Keratinocyte (primary cell): ENCODE data around the gene SALL4. TPM values are rescaled to one million over a fixed set of nuclear protein-coding genes. Genes with fewer than 3 reads are reported as not detected.

Source experiments
- DNase-seq: peaks from one replicate; pipeline ENCODE4 v3.0.0-alpha.2; 2011; ENCODE audit warnings: low read depth, missing footprints, low spot score
- FAIRE-seq: peaks from 2 replicates; lab custom pipeline; 2011; peaks lifted over from hg19 to GRCh38; lab: Jason Lieb, UNC
- H2AFZ ChIP-seq: 2 replicates; pipeline ENCODE4 v1.6.0; 2012; ENCODE audit warnings: low read length, control low read depth, inconsistent platforms; ENCODE audit not compliant: control insufficient read depth
- H3K27ac ChIP-seq: 2 replicates; pipeline ENCODE4 v1.5.1; 2011; ENCODE audit warnings: low read length; ENCODE audit not compliant: control insufficient read depth, insufficient read depth
- H3K27me3 ChIP-seq: 3 replicates; pipeline ENCODE4 v1.6.0; 2011; ENCODE audit warnings: low read length; ENCODE audit not compliant: control insufficient read depth, insufficient read depth; ENCODE audit errors: extremely low read depth
- H3K36me3 ChIP-seq, 2 experiments: 2 replicates in 1 of 2; 3 replicates in 1 of 2; pipeline ENCODE4 v1.5.1; 2011; ENCODE audit warnings: low read length in 2 of 2, mild to moderate bottlenecking in 1 of 2; ENCODE audit not compliant: control insufficient read depth in 2 of 2, insufficient read depth in 2 of 2; ENCODE audit errors: extremely low read depth in 1 of 2
- H3K4me1 ChIP-seq: 3 replicates; pipeline ENCODE4 v1.5.1; 2011; ENCODE audit warnings: low read length; ENCODE audit not compliant: control insufficient read depth, insufficient read depth; ENCODE audit errors: extremely low read depth
- H3K4me2 ChIP-seq: 3 replicates; pipeline ENCODE4 v1.6.0; 2011; ENCODE audit warnings: low read depth, low read length; ENCODE audit not compliant: control insufficient read depth, insufficient read depth; ENCODE audit errors: extremely low read depth
- H3K4me3 ChIP-seq, 3 experiments: fragments of 200-600 bp in 1 of 3; sonication (generic) in 1 of 3; 2 replicates in 2 of 3; 3 replicates in 1 of 3; pipeline ENCODE4 v1.5.1; 2011 to 2016; ENCODE audit warnings: low read length in 3 of 3, mild to moderate bottlenecking in 3 of 3, control low read depth in 2 of 3, inconsistent platforms in 1 of 3, low read depth in 1 of 3, mixed read lengths in 1 of 3, mixed run types in 1 of 3, moderate library complexity in 1 of 3; ENCODE audit not compliant: control insufficient read depth in 2 of 3, insufficient read depth in 2 of 3; ENCODE audit errors: extremely low read depth in 1 of 3
- H3K79me2 ChIP-seq: 2 replicates; pipeline ENCODE4 v1.6.0; 2012; ENCODE audit warnings: low read length; ENCODE audit not compliant: control insufficient read depth, insufficient read depth
- H3K9ac ChIP-seq: 3 replicates; pipeline ENCODE4 v1.6.0; 2011; ENCODE audit warnings: low read length; ENCODE audit not compliant: control insufficient read depth, insufficient read depth; ENCODE audit errors: extremely low read depth
- H3K9me1 ChIP-seq: 3 replicates; pipeline ENCODE4 v1.6.0; 2011; ENCODE audit warnings: low read length; ENCODE audit not compliant: control insufficient read depth, insufficient read depth; ENCODE audit errors: extremely low read depth
- H3K9me3 ChIP-seq: 2 replicates; pipeline ENCODE4 v1.5.1; 2012; ENCODE audit warnings: low read depth, low read length; ENCODE audit not compliant: control insufficient read depth
- H4K20me1 ChIP-seq: 3 replicates; pipeline ENCODE4 v1.6.0; 2011; ENCODE audit warnings: low read length; ENCODE audit not compliant: control insufficient read depth, insufficient read depth; ENCODE audit errors: extremely low read depth
- EZH2 ChIP-seq: IDR thresholded peaks from one replicate; pipeline ENCODE4 v1.6.1; 2012; ENCODE audit warnings: inconsistent platforms, mild to moderate bottlenecking, low read length, moderate library complexity
- dilution Hi-C: fragments of 300-500 bp; cut with MboI; formaldehyde crosslinking; loops from one replicate; pipeline ENCODE4 v1.7.0; 2020; ENCODE audit warnings: low sequenced_read_pairs; ENCODE audit not compliant: extremely low pct_ligation_motif_present
- polyA plus RNA-seq, 5 experiments: library from polyadenylated mRNA; depleted of rRNA in 3 of 5; stranded (reverse) in 3 of 5; stranded (forward) in 1 of 5; unstranded in 1 of 5; fragments of >200 nt; gene quantifications; 1 replicate in 1 of 5; 2 replicates in 3 of 5; 3 replicates in 1 of 5; pipeline versions ENCODE4 v1.2.1 to v1.2.3, GENCODE V29; 2011 to 2012; ENCODE audit warnings: missing spikeins in 2 of 5, low read depth in 1 of 5, low replicate concordance in 1 of 5
- TF ChIP-seq, protein P1 (sequence below), 3 experiments: IDR thresholded peaks in 1 of 3; conservative IDR thresholded peaks in 1 of 3; optimal IDR thresholded peaks in 1 of 3; 2 replicates in 2 of 3; 3 replicates in 1 of 3; pipeline versions ENCODE3 to v1.5.1; 2011; ENCODE audit warnings: low read length in 3 of 3, mild to moderate bottlenecking in 3 of 3, moderate library complexity in 2 of 3, control low read depth in 1 of 3, inconsistent platforms in 1 of 3; ENCODE audit not compliant: insufficient read depth in 2 of 3; ENCODE audit errors: extremely low read depth in 1 of 3

The SALL4 gene
- polyA plus RNA-seq, 1 donor (not counting 4 experiments of a cell fraction or from before 2014, with no cell fraction given), result 0.04 TPM

DNA sequence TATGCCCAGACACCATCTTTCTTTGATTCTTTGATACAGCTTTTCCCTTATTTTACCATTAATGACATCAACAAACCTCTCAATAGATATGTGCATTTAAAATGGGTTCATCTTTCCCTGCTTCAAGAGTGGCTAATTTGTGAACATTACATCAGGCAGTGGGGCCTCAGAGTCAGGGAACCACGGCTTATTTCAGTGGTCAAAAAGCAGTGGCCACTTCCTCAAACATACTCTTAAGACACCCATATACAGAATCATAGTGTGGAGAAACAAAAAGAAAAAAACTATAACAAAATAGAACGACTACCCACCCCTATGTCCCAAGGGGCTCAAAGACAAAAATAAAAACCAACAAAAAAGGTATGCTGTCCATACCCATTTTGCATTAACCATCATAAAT is 12.9 kb downstream of the SALL4 start:
- no peaks in the 10 kb centered on the region for H3K9me1 ChIP-seq
- H3K9ac ChIP-seq, result no peak overlapping the region
- dilution Hi-C loops, result no loop called here
- no peak for DNase-seq
- H3K9me3 ChIP-seq, result no peaks in the 10 kb centered on the region
- H2AFZ ChIP-seq, result no peak overlapping the region
- FAIRE-seq, result no peak
- H3K27ac ChIP-seq, result no peak overlapping the region
- no peaks in the 10 kb centered on the region for H3K79me2 ChIP-seq
- TF ChIP-seq EZH2, result no peak
- TF ChIP-seq, protein P1, sequence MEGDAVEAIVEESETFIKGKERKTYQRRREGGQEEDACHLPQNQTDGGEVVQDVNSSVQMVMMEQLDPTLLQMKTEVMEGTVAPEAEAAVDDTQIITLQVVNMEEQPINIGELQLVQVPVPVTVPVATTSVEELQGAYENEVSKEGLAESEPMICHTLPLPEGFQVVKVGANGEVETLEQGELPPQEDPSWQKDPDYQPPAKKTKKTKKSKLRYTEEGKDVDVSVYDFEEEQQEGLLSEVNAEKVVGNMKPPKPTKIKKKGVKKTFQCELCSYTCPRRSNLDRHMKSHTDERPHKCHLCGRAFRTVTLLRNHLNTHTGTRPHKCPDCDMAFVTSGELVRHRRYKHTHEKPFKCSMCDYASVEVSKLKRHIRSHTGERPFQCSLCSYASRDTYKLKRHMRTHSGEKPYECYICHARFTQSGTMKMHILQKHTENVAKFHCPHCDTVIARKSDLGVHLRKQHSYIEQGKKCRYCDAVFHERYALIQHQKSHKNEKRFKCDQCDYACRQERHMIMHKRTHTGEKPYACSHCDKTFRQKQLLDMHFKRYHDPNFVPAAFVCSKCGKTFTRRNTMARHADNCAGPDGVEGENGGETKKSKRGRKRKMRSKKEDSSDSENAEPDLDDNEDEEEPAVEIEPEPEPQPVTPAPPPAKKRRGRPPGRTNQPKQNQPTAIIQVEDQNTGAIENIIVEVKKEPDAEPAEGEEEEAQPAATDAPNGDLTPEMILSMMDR (optimal IDR thresholded peaks at IDR 0.05 in 1 of 3, IDR thresholded peaks at IDR 0.05 in 1 of 3, conservative IDR thresholded peaks at IDR 0.05 in 1 of 3; ENCODE audit: extremely low read depth in 1 of 3, insufficient read depth in 2 of 3, low read length in 3 of 3), result no peak
- no peak overlapping the region for H3K4me3 ChIP-seq
- no peaks in the 10 kb centered on the region for H3K4me1 ChIP-seq
- no peaks in the 10 kb centered on the region for H3K27me3 ChIP-seq
- H3K4me2 ChIP-seq, result no peak overlapping the region
- H4K20me1 ChIP-seq, result no peaks in the 10 kb centered on the region
- no peaks in the 10 kb centered on the region for H3K36me3 ChIP-seq

- H3K4me2 ChIP-seq, result no peak overlapping the region
- TF ChIP-seq, protein P1 (optimal IDR thresholded peaks at IDR 0.05 in 1 of 3, IDR thresholded peaks at IDR 0.05 in 1 of 3, conservative IDR thresholded peaks at IDR 0.05 in 1 of 3; ENCODE audit: extremely low read depth in 1 of 3, insufficient read depth in 2 of 3, low read length in 3 of 3), result no peak
- TF ChIP-seq EZH2, result no peak
- H3K4me3 ChIP-seq, result no peak overlapping the region
- no peaks in the 10 kb centered on the region for H3K79me2 ChIP-seq
- no peaks in the 10 kb centered on the region for H3K9me1 ChIP-seq
- no peaks in the 10 kb centered on the region for H4K20me1 ChIP-seq
- no peaks in the 10 kb centered on the region for H3K4me1 ChIP-seq
- dilution Hi-C loops, result no loop called here
- FAIRE-seq (no peak), DNase-seq (no peak)
- H3K9me3 ChIP-seq, result no peaks in the 10 kb centered on the region
- no peak overlapping the region for H2AFZ ChIP-seq
- H3K27me3 ChIP-seq, result no peaks in the 10 kb centered on the region
- no peaks in the 10 kb centered on the region for H3K36me3 ChIP-seq
- H3K9ac ChIP-seq, result no peak overlapping the region
- no peak overlapping the region for H3K27ac ChIP-seq
Measured at GRCh38 chr20:51788822-51789221, 13.5 kb downstream of the SALL4 start.
